Endothelial cell of umbilical vein (primary cell): ENCODE data around the gene KLK2. TPM values are rescaled to one million over a fixed set of nuclear protein-coding genes. Genes with fewer than 3 reads are reported as not detected.

Experiments used
- BruUV-seq: library from RNA; stranded (reverse); fragments of 400-500 nt; replicated peaks from 2 replicates; lab custom pipeline; 2021; lab: Mats Ljungman, UMichigan
- CTCF ChIA-PET: fragments of 300-600, 350-600 bp; sonication (Branson Sonifier 250); formaldehyde crosslinking; loops from one replicate; lab custom pipeline; 2021; ENCODE audit warnings: antibody characterized with exemption, inconsistent platforms; lab: Charles Lee
- POLR2A ChIA-PET: fragments of 300-600, 350-600 bp; sonication (Branson Sonifier 250); formaldehyde crosslinking; loops from one replicate; lab custom pipeline; 2021; ENCODE audit warnings: antibody characterized with exemption, inconsistent platforms; lab: Charles Lee
- DNase-seq: peaks from one replicate; pipeline ENCODE4 v3.0.0-alpha.2; 2011; ENCODE audit warnings: low read depth, low spot score
- FAIRE-seq: peaks from 2 replicates; lab custom pipeline; 2011; peaks lifted over from hg19 to GRCh38; lab: Jason Lieb, UNC
- H2AFZ ChIP-seq: 2 replicates; pipeline ENCODE4 v1.6.0; 2012; ENCODE audit warnings: low read depth, low read length, control low read depth, inconsistent platforms
- H3K27ac ChIP-seq: 2 replicates; pipeline ENCODE4 v1.5.1; 2011; ENCODE audit warnings: low read depth, mild to moderate bottlenecking, control low read depth, low read length, moderate library complexity; ENCODE audit not compliant: insufficient read depth
- H3K27me3 ChIP-seq, 2 experiments: 2 replicates each; pipeline versions ENCODE4 v1.6.0 to v1.6.1; 2011; ENCODE audit warnings: low read length in 2 of 2, mixed read lengths in 1 of 2; ENCODE audit not compliant: control insufficient read depth in 2 of 2, insufficient read depth in 2 of 2
- H3K36me3 ChIP-seq, 2 experiments: 2 replicates in 1 of 2; 3 replicates in 1 of 2; pipeline ENCODE4 v1.5.1; 2011; ENCODE audit warnings: low read length in 2 of 2, mild to moderate bottlenecking in 1 of 2, moderate library complexity in 1 of 2; ENCODE audit not compliant: control insufficient read depth in 2 of 2, insufficient read depth in 2 of 2; ENCODE audit errors: extremely low read depth in 1 of 2
- H3K4me1 ChIP-seq: 3 replicates; pipeline ENCODE4 v1.5.1; 2011; ENCODE audit warnings: mild to moderate bottlenecking, low read length; ENCODE audit not compliant: control insufficient read depth, insufficient read depth; ENCODE audit errors: extremely low read depth
- H3K4me2 ChIP-seq: 2 replicates; pipeline ENCODE4 v1.6.1; 2011; ENCODE audit warnings: low read length, control low read depth, mixed read lengths; ENCODE audit not compliant: insufficient read depth
- H3K4me3 ChIP-seq, 3 experiments: fragments of 200-600 bp in 1 of 3; sonication (generic), shearing (Covaris generic) in 1 of 3; replicated peaks in 1 of 3; 2 replicates each; pipeline ENCODE4 v1.5.1; 2011 to 2016; ENCODE audit warnings: control low read depth in 3 of 3, low read length in 3 of 3, mild to moderate bottlenecking in 2 of 3, inconsistent platforms in 1 of 3, low read depth in 1 of 3, moderate library complexity in 1 of 3; ENCODE audit not compliant: insufficient read depth in 1 of 3
- H3K79me2 ChIP-seq: 2 replicates; pipeline ENCODE4 v1.6.0; 2012; ENCODE audit warnings: low read length, inconsistent platforms; ENCODE audit not compliant: control insufficient read depth, insufficient read depth
- H3K9ac ChIP-seq: replicated peaks from 2 replicates; pipeline ENCODE3; 2011; ENCODE audit warnings: low read length, control low read depth; ENCODE audit not compliant: insufficient read depth; ENCODE audit errors: extremely low read depth
- H3K9me1 ChIP-seq: replicated peaks from 3 replicates; pipeline ENCODE4 v1.6.0; 2011; ENCODE audit warnings: mild to moderate bottlenecking, low read length; ENCODE audit not compliant: control insufficient read depth, insufficient read depth; ENCODE audit errors: extremely low read depth
- H3K9me3 ChIP-seq: replicated peaks from 2 replicates; pipeline ENCODE4 v1.5.1; 2012; ENCODE audit warnings: low read length, inconsistent platforms; ENCODE audit not compliant: control insufficient read depth, insufficient read depth
- H4K20me1 ChIP-seq: replicated peaks from 2 replicates; pipeline ENCODE3; 2011; ENCODE audit warnings: mild to moderate bottlenecking, low read length; ENCODE audit not compliant: control insufficient read depth, insufficient read depth; ENCODE audit errors: extremely low read depth
- EZH2 ChIP-seq: IDR thresholded peaks from 2 replicates; pipeline ENCODE4 v1.6.1; 2012; ENCODE audit warnings: borderline replicate concordance, low read depth, mild to moderate bottlenecking, moderate library complexity, low read length, inconsistent platforms; ENCODE audit not compliant: severe bottlenecking
- FOS ChIP-seq: IDR thresholded peaks from 2 replicates; pipeline ENCODE4 v1.6.1; 2011; ENCODE audit warnings: mild to moderate bottlenecking, low read length, moderate library complexity, borderline replicate concordance; ENCODE audit not compliant: insufficient read depth
- GATA2 ChIP-seq: IDR thresholded peaks from 2 replicates; pipeline ENCODE4 v1.7.0; 2011; ENCODE audit warnings: low read depth, mild to moderate bottlenecking, moderate library complexity, mixed read lengths, low read length; ENCODE audit not compliant: insufficient read length, insufficient read depth
- JUN ChIP-seq: IDR thresholded peaks from 2 replicates; pipeline ENCODE4 v1.6.1; 2011; ENCODE audit warnings: borderline replicate concordance, low read depth; ENCODE audit not compliant: insufficient read length, insufficient read depth
- MYC ChIP-seq: IDR thresholded peaks from one replicate; pipeline ENCODE4 v1.6.1; 2011; ENCODE audit warnings: mild to moderate bottlenecking, low read depth, low read length
- POLR2A ChIP-seq: IDR thresholded peaks from 2 replicates; pipeline ENCODE4 v1.6.1; 2012; ENCODE audit warnings: low read depth, mild to moderate bottlenecking, control low read depth, low read length
- POLR2AphosphoS5 ChIP-seq: IDR thresholded peaks from 2 replicates; pipeline ENCODE4 v1.6.1; 2012; ENCODE audit warnings: low read depth, mild to moderate bottlenecking, control low read depth, low read length, moderate library complexity; ENCODE audit not compliant: insufficient read depth
- dilution Hi-C: fragments of 300-500 bp; cut with MboI; formaldehyde crosslinking; loops from one replicate; pipeline ENCODE4 v1.15.0; 2019; ENCODE audit warnings: low sequenced_read_pairs; ENCODE audit not compliant: extremely low pct_ligation_motif_present
- intact Hi-C: fragments of 100-400 bp; cut with micrococcal nuclease; formaldehyde crosslinking; loops from one replicate; pipeline ENCODE4 v1.10.0; 2022
- polyA plus RNA-seq, 4 experiments: library from polyadenylated mRNA; depleted of rRNA in 3 of 4; stranded (reverse) in 3 of 4; unstranded in 1 of 4; fragments of >200 nt; gene quantifications; 2 replicates each; pipeline versions ENCODE4 v1.2.1 to v1.2.3, GENCODE V29; 2011 to 2012; ENCODE audit warnings: missing spikeins in 1 of 4
- total RNA-seq: library from RNA; stranded (reverse); gene quantifications from 2 replicates; pipeline ENCODE4 v1.2.3, GENCODE V29; 2021
- TF ChIP-seq, protein P1 (sequence below), 2 donors: IDR thresholded peaks; 1 replicate in 1 of 2; 2 replicates in 1 of 2; pipeline ENCODE4 v1.5.1; 2011; ENCODE audit warnings: low read length in 2 of 2, mild to moderate bottlenecking in 2 of 2, moderate library complexity in 2 of 2, control low read depth in 1 of 2, inconsistent platforms in 1 of 2, low read depth in 1 of 2; ENCODE audit not compliant: insufficient read depth in 1 of 2; ENCODE audit errors: extremely low read depth in 1 of 2
- TF ChIP-seq, protein P2 (sequence below): IDR thresholded peaks from 2 replicates; pipeline ENCODE4 v1.6.1; 2011; ENCODE audit not compliant: insufficient read depth, insufficient read length

KLK2 gene
- total and polyA plus RNA-seq, 2 donors (not counting 3 experiments of a cell fraction or from before 2014, with no cell fraction given), result not detected

GRCh38 chr19:50854636-50855410, 18.4 kb upstream of the KLK2 start, which contains the start of gene KLK3:
Gene KLK3 (plus strand): TSS chr19:50854915. CDS start chr19:50854956, 41 bp downstream.
- Histone ChIP-seq H3K9me1 (no peaks in the 10 kb centered on the region), H4K20me1 (no peaks in the 10 kb centered on the region), H3K79me2 (no peaks in the 10 kb centered on the region), H3K4me2 (no peak within 1 kb of the TSS), H3K4me1 (no peaks in the 10 kb centered on the region), H3K27me3 (no peaks in the 10 kb centered on the region), H3K27ac (no peak within 1 kb of the TSS), H2AFZ (no peak within 1 kb of the TSS), H3K4me3 (no peak within 1 kb of the TSS), H3K9ac (no peak within 1 kb of the TSS), H3K36me3 (no peaks in the 10 kb centered on the region), H3K9me3 (no peaks in the 10 kb centered on the region)
- dilution Hi-C loops, result no loop called here
- TF ChIP-seq, protein P1, sequence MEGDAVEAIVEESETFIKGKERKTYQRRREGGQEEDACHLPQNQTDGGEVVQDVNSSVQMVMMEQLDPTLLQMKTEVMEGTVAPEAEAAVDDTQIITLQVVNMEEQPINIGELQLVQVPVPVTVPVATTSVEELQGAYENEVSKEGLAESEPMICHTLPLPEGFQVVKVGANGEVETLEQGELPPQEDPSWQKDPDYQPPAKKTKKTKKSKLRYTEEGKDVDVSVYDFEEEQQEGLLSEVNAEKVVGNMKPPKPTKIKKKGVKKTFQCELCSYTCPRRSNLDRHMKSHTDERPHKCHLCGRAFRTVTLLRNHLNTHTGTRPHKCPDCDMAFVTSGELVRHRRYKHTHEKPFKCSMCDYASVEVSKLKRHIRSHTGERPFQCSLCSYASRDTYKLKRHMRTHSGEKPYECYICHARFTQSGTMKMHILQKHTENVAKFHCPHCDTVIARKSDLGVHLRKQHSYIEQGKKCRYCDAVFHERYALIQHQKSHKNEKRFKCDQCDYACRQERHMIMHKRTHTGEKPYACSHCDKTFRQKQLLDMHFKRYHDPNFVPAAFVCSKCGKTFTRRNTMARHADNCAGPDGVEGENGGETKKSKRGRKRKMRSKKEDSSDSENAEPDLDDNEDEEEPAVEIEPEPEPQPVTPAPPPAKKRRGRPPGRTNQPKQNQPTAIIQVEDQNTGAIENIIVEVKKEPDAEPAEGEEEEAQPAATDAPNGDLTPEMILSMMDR (IDR thresholded peaks at IDR 0.05; ENCODE audit: extremely low read depth in 1 of 2, insufficient read depth in 1 of 2, low read depth in 1 of 2, low read length in 2 of 2), result no peak
- TF ChIP-seq GATA2 (no peak), JUN (no peak), FOS (no peak), EZH2 (no peak), POLR2AphosphoS5 (no peak), POLR2A (no peak), MYC (no peak)
- TF ChIP-seq, protein P2, sequence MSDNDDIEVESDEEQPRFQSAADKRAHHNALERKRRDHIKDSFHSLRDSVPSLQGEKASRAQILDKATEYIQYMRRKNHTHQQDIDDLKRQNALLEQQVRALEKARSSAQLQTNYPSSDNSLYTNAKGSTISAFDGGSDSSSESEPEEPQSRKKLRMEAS, result no peak
- intact Hi-C loops, result no loop called here
- CTCF ChIA-PET, result no interaction called here
- no TSS peak for BruUV-seq
- DNase-seq (no peak), FAIRE-seq (no peak)
- POLR2A ChIA-PET, result no interaction called here
